ENCODE results near the gene OR4N5. TPM values are rescaled to one million over a fixed set of nuclear protein-coding genes. Genes with fewer than 3 reads are reported as not detected.
"Not testable (repeated sequence)": the region's sequence is repeated elsewhere in the genome, so short reads cannot be mapped to it uniquely, and the experiment has no call there.

The OR4N5 gene
- polyA plus RNA-seq, 1 experiment: not detected

- Histone ChIP-seq H3K27ac (ENCODE audit: low read depth, low read length) (no peak overlapping the region), H3K9me3 (ENCODE audit: control insufficient read depth, insufficient read depth, low read length) (peaks cover 9% of the 10 kb centered on the region), H3K4me3 (ENCODE audit: low read depth, low read length) (no peak overlapping the region), H3K27me3 (ENCODE audit: control insufficient read depth, insufficient read depth, low read length) (no peaks in the 10 kb centered on the region)
- POLR2A ChIA-PET: no interaction called here
- TF ChIP-seq CTCF (IDR thresholded peaks at IDR 0.05; ENCODE audit: low read depth, low read length): no peak
- DNase-seq (ENCODE audit: low read depth, low spot score): no peak
- CTCF ChIA-PET: no interaction called here
Observed at GRCh38 chr14:20164462-20164861, 25.8 kb downstream of the OR4N5 start.

GRCh38 chr14:20167091-20167490 is 28.5 kb downstream of the OR4N5 start:
- Histone ChIP-seq H3K27ac (ENCODE audit: low read depth, low read length) (no peak overlapping the region), H3K4me3 (ENCODE audit: low read depth, low read length) (no peak overlapping the region), H3K27me3 (ENCODE audit: control insufficient read depth, insufficient read depth, low read length) (no peaks in the 10 kb centered on the region), H3K9me3 (ENCODE audit: control insufficient read depth, insufficient read depth, low read length) (peaks cover 10% of the 10 kb centered on the region)
- DNase-seq (ENCODE audit: low read depth, low spot score): no peak
- no peak for TF ChIP-seq CTCF (IDR thresholded peaks at IDR 0.05; ENCODE audit: low read depth, low read length)
- CTCF ChIA-PET: no interaction called here
- POLR2A ChIA-PET: no interaction called here

GRCh38 chr14:20169852-20170251 is 31.2 kb downstream of the OR4N5 start:
- H3K4me3 ChIP-seq (ENCODE audit: low read depth, low read length); H3K27ac ChIP-seq (ENCODE audit: low read depth, low read length); POLR2A ChIA-PET; CTCF ChIA-PET; H3K27me3 ChIP-seq (ENCODE audit: control insufficient read depth, insufficient read depth, low read length); H3K9me3 ChIP-seq (ENCODE audit: control insufficient read depth, insufficient read depth, low read length); DNase-seq (ENCODE audit: low read depth, low spot score): not testable (repeated sequence)

GRCh38 chr14:20174205-20174604 is 35.6 kb downstream of the OR4N5 start:
- CTCF ChIA-PET; H3K27ac ChIP-seq (ENCODE audit: low read depth, low read length); POLR2A ChIA-PET; H3K27me3 ChIP-seq (ENCODE audit: control insufficient read depth, insufficient read depth, low read length); H3K4me3 ChIP-seq (ENCODE audit: low read depth, low read length); DNase-seq (ENCODE audit: low read depth, low spot score): not testable (repeated sequence)
- H3K9me3 ChIP-seq (ENCODE audit: control insufficient read depth, insufficient read depth, low read length): peaks cover 12% of the 10 kb centered on the region

GRCh38 chr14:20176330-20176729 is 37.7 kb downstream of the OR4N5 start:
- H3K9me3 ChIP-seq (ENCODE audit: control insufficient read depth, insufficient read depth, low read length): peaks cover 11% of the 10 kb centered on the region
- no peak overlapping the region for H3K4me3 ChIP-seq (ENCODE audit: low read depth, low read length)
- no peak overlapping the region for H3K27ac ChIP-seq (ENCODE audit: low read depth, low read length)
- POLR2A ChIA-PET: no interaction called here
- H3K27me3 ChIP-seq (ENCODE audit: control insufficient read depth, insufficient read depth, low read length): no peaks in the 10 kb centered on the region
- no peak for TF ChIP-seq CTCF (IDR thresholded peaks at IDR 0.05; ENCODE audit: low read depth, low read length)
- DNase-seq (ENCODE audit: low read depth, low spot score): no peak
- CTCF ChIA-PET: no interaction called here

GRCh38 chr14:20177433-20177974 is 38.9 kb downstream of the OR4N5 start:
- Histone ChIP-seq H3K4me3 (ENCODE audit: low read depth, low read length) (no peak overlapping the region), H3K27me3 (ENCODE audit: control insufficient read depth, insufficient read depth, low read length) (no peaks in the 10 kb centered on the region), H3K27ac (ENCODE audit: low read depth, low read length) (no peak overlapping the region), H3K9me3 (ENCODE audit: control insufficient read depth, insufficient read depth, low read length) (peaks cover 11% of the 10 kb centered on the region)
- CTCF ChIA-PET: no interaction called here
- POLR2A ChIA-PET: no interaction called here
- no peak for DNase-seq (ENCODE audit: low read depth, low spot score)
- no peak for TF ChIP-seq CTCF (IDR thresholded peaks at IDR 0.05; ENCODE audit: low read depth, low read length)

All from AG04450 (cell line).